Activated naive CD4-positive, alpha-beta T cell treated with anti-CD3 and anti-CD28 coated beads for 36 hours (primary cell): ENCODE results near the gene RBM47. TPM values are rescaled to one million over a fixed set of nuclear protein-coding genes. Genes with fewer than 3 reads are reported as not detected.
A peak's percentile ranks its signal among the peaks of the same experiment; 100 is the strongest.

Experiments
- CTCF ChIA-PET: fragments of 350-600 bp; sonication (Branson Sonifier 250); formaldehyde crosslinking; loops from one replicate; lab custom pipeline; 2021; ENCODE audit warnings: antibody characterized with exemption; lab: Charles Lee
- DNase-seq: peaks from one replicate; pipeline ENCODE4 v3.0.0-alpha.2; 2020
- H3K27ac Mint-ChIP-seq: one replicate; pipeline ENCODE4 v1.8.0; 2021; ENCODE audit warnings: mild to moderate bottlenecking, mixed read lengths
- H3K27me3 Mint-ChIP-seq: one replicate; pipeline ENCODE4 v1.8.0; 2021; ENCODE audit warnings: low read depth, mixed read lengths
- H3K36me3 Mint-ChIP-seq: one replicate; pipeline ENCODE4 v1.8.0; 2021; ENCODE audit warnings: low read depth, mixed read lengths
- H3K4me1 Mint-ChIP-seq: one replicate; pipeline ENCODE4 v1.8.0; 2021; ENCODE audit warnings: low read depth, mixed read lengths
- H3K4me3 Mint-ChIP-seq: one replicate; pipeline ENCODE4 v1.8.0; 2021; ENCODE audit warnings: mild to moderate bottlenecking, moderate library complexity, mixed read lengths
- H3K9me3 Mint-ChIP-seq: one replicate; pipeline ENCODE4 v1.8.0; 2021; ENCODE audit warnings: mixed read lengths
- intact Hi-C: fragments of 100-400 bp; cut with micrococcal nuclease; formaldehyde crosslinking; loops from one replicate; pipeline ENCODE4 v1.15.1; 2023
- total RNA-seq, 2 experiments: library from RNA; stranded (reverse); gene quantifications; one replicate each; pipeline ENCODE4 v1.2.3, GENCODE V29; 2021

RBM47 gene
- total RNA-seq, 2 experiments from 2014 or later: 1.1 to 1.7 TPM

GRCh38 chr4:40621592-40622512 is 7.8 kb downstream of the RBM47 start:
- H3K4me3 Mint-ChIP-seq: no peak overlapping the region
- intact Hi-C loops: loop anchor here (2.0 kb wide), 1 partner anchor 51 kb away; no protein-coding TSS in a partner anchor
- H3K9me3 Mint-ChIP-seq: no peaks in the 10 kb centered on the region
- no peaks in the 10 kb centered on the region for H3K36me3 Mint-ChIP-seq
- H3K27me3 Mint-ChIP-seq: peaks cover 8% of the 10 kb centered on the region
- CTCF ChIA-PET: no interaction called here
- peaks cover 15% of the 10 kb centered on the region for H3K4me1 Mint-ChIP-seq
- DNase-seq: peak; percentile 57
- H3K27ac Mint-ChIP-seq: no peak overlapping the region

GRCh38 chr4:40621229-40621591 is 8.5 kb downstream of the RBM47 start:
- Mint-ChIP-seq H3K27ac (no peak overlapping the region), H3K9me3 (no peaks in the 10 kb centered on the region), H3K36me3 (no peaks in the 10 kb centered on the region), H3K27me3 (peaks cover 8% of the 10 kb centered on the region), H3K4me1 (peaks cover 11% of the 10 kb centered on the region), H3K4me3 (no peak overlapping the region)
- CTCF ChIA-PET: no interaction called here
- intact Hi-C loops: loop anchor here (2.0 kb wide), 1 partner anchor 52 kb away; no protein-coding TSS in a partner anchor
- no peak for DNase-seq

DNA sequence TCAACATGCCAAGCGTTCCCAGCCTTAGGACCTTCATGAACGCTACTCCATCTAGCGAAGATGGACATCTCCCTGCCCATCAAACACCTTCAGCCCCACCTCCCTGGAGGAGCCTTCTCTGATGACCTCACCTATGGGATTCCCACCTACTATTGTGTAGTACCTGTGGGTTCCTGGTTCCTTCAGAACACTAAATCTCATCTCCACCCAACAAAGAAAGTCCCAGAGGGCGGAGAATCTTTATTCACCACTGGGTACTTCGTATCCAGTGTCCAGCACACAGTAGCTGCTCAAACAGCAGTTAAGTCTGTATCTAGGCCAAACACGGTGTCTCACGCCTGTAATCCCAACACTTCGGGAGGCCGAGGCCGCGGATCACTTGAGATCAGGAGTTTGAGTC is 10.1 kb downstream of the RBM47 start:
- Mint-ChIP-seq H3K4me3 (no peak overlapping the region), H3K27me3 (peaks cover 8% of the 10 kb centered on the region), H3K36me3 (no peaks in the 10 kb centered on the region), H3K27ac (no peak overlapping the region), H3K9me3 (no peaks in the 10 kb centered on the region), H3K4me1 (peaks cover 14% of the 10 kb centered on the region)
- DNase-seq: no peak
- CTCF ChIA-PET: no interaction called here
- intact Hi-C loops: no loop called here

DNA sequence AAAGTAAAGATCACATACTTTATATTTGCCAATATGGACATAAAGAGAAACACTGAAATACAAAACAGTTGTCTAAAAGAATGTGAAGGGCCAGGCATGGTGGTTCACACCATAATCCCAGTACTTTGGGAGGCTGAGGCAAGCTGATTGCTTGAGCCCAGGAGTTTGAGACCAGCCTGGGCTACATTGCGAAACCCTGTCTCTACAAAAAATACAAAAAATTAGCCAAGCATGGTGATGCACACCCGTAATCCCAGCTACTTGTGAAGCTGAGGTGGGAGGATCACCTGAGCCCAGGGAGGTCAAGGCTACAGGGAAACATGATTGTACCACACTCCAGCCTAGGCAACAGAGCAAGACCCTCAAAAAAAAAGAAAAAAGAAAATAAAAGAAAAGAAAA is 11.8 kb downstream of the RBM47 start:
- peaks cover 6% of the 10 kb centered on the region for H3K27me3 Mint-ChIP-seq
- no peak overlapping the region for H3K27ac Mint-ChIP-seq
- DNase-seq: no peak
- no peak overlapping the region for H3K4me3 Mint-ChIP-seq
- no peaks in the 10 kb centered on the region for H3K36me3 Mint-ChIP-seq
- intact Hi-C loops: no loop called here
- peaks cover 23% of the 10 kb centered on the region for H3K4me1 Mint-ChIP-seq
- no peaks in the 10 kb centered on the region for H3K9me3 Mint-ChIP-seq
- CTCF ChIA-PET: interaction anchor here (0.6 kb wide), 1 partner anchor 129 kb away, joined by 3 read pairs; no protein-coding TSS in a partner anchor

DNA sequence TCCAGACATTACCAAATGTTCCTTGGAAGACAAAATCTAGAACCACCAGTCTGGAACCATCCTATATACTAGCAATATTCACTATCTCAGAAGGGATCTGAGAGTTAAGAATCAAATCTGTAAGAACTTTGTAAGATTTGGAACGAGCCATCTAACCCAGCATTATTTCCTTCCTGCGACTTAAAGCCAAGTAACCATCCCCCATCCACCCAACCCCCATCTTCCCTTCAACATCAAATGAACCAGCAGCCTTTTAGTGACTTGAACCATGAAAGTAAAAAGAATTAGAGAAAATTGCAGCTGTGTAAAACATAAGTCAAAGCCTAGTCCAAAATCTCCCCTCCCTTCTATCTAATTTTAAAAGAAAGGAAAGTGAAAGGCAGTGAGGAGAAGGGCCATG is 15.6 kb downstream of the RBM47 start:
- no peaks in the 10 kb centered on the region for H3K36me3 Mint-ChIP-seq
- intact Hi-C loops: no loop called here
- CTCF ChIA-PET: interaction anchor here (0.7 kb wide), 2 partner anchors 141 to 1187 kb away, joined by 3 to 4 read pairs; no protein-coding TSS in a partner anchor
- no peak overlapping the region for H3K4me3 Mint-ChIP-seq
- H3K4me1 Mint-ChIP-seq: peaks cover 14% of the 10 kb centered on the region
- no peak for DNase-seq
- H3K27me3 Mint-ChIP-seq: no peaks in the 10 kb centered on the region
- no peaks in the 10 kb centered on the region for H3K9me3 Mint-ChIP-seq
- no peak overlapping the region for H3K27ac Mint-ChIP-seq

GRCh38 chr4:40613456-40613855 is 16.2 kb downstream of the RBM47 start:
- Mint-ChIP-seq H3K27me3 (no peaks in the 10 kb centered on the region), H3K4me1 (peaks cover 14% of the 10 kb centered on the region), H3K36me3 (no peaks in the 10 kb centered on the region), H3K27ac (no peak overlapping the region), H3K4me3 (no peak overlapping the region), H3K9me3 (no peaks in the 10 kb centered on the region)
- intact Hi-C loops: no loop called here
- no peak for DNase-seq
- CTCF ChIA-PET: interaction anchor here (0.7 kb wide), 1 partner anchor 140 kb away, joined by 3 read pairs; no protein-coding TSS in a partner anchor

GRCh38 chr4:40612831-40613230 is 16.8 kb downstream of the RBM47 start:
- peaks cover 14% of the 10 kb centered on the region for H3K4me1 Mint-ChIP-seq
- H3K27me3 Mint-ChIP-seq: no peaks in the 10 kb centered on the region
- intact Hi-C loops: no loop called here
- CTCF ChIA-PET: interaction anchor here (0.5 kb wide), 1 partner anchor 661 kb away, joined by 4 read pairs; no protein-coding TSS in a partner anchor
- H3K4me3 Mint-ChIP-seq: no peak overlapping the region
- H3K36me3 Mint-ChIP-seq: no peaks in the 10 kb centered on the region
- no peak overlapping the region for H3K27ac Mint-ChIP-seq
- no peak for DNase-seq
- no peaks in the 10 kb centered on the region for H3K9me3 Mint-ChIP-seq

GRCh38 chr4:40612283-40612682 is 17.4 kb downstream of the RBM47 start:
- Mint-ChIP-seq H3K9me3 (no peaks in the 10 kb centered on the region), H3K4me3 (no peak overlapping the region), H3K27ac (no peak overlapping the region), H3K4me1 (peaks cover 14% of the 10 kb centered on the region), H3K27me3 (no peaks in the 10 kb centered on the region), H3K36me3 (no peaks in the 10 kb centered on the region)
- DNase-seq: no peak
- intact Hi-C loops: no loop called here
- CTCF ChIA-PET: no interaction called here

DNA sequence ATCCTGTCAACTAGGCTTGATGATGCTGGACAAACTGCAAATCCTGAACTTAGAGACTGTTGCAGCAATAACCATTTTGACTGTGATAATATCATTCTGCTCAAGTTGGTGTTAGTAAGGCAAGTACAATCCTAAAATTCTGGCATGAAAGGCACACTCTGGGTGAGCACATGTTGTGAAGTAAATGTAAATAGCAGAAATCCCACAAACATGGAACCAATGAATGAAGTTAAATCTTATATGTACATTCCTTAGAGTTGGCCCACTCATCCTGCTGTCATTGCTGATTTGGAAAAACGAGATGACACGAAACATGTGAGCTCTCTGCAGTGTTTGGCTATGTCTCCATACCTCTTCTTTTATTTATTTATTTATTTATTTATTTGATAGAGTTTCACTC is 21.0 kb downstream of the RBM47 start:
- no peak for DNase-seq
- H3K36me3 Mint-ChIP-seq: no peaks in the 10 kb centered on the region
- intact Hi-C loops: no loop called here
- no peaks in the 10 kb centered on the region for H3K9me3 Mint-ChIP-seq
- no peaks in the 10 kb centered on the region for H3K27me3 Mint-ChIP-seq
- CTCF ChIA-PET: no interaction called here
- peaks cover 4% of the 10 kb centered on the region for H3K4me1 Mint-ChIP-seq
- H3K27ac Mint-ChIP-seq: no peak overlapping the region
- no peak overlapping the region for H3K4me3 Mint-ChIP-seq

DNA sequence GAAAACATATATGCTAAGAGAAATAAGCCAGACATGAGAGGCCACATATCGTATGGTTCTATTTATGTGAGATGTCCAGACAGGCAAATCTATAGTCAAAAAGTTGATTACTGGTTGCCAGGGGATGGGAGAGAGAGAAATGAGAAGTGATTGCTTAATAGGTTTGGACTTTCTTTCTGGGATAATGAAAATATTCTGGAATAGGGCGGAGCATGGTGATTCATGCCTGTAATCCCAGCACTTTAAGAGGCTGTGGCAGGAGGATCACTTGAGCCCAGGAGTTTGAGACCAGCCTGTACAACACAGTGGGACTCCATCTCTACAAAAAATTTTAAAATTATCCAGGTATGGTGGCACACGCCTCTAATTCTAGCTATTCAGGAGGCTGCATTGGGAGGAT is 22.4 kb downstream of the RBM47 start:
- no peak overlapping the region for H3K27ac Mint-ChIP-seq
- no peak overlapping the region for H3K4me3 Mint-ChIP-seq
- no peak for DNase-seq
- H3K9me3 Mint-ChIP-seq: no peaks in the 10 kb centered on the region
- H3K36me3 Mint-ChIP-seq: no peaks in the 10 kb centered on the region
- intact Hi-C loops: no loop called here
- CTCF ChIA-PET: no interaction called here
- H3K4me1 Mint-ChIP-seq: peaks cover 3% of the 10 kb centered on the region
- H3K27me3 Mint-ChIP-seq: no peaks in the 10 kb centered on the region

- no peak for DNase-seq
- Mint-ChIP-seq H3K27ac (no peak overlapping the region), H3K4me1 (peaks cover 3% of the 10 kb centered on the region), H3K36me3 (no peaks in the 10 kb centered on the region), H3K27me3 (no peaks in the 10 kb centered on the region), H3K4me3 (no peak overlapping the region), H3K9me3 (no peaks in the 10 kb centered on the region)
- CTCF ChIA-PET: interaction anchor here (0.7 kb wide), 1 partner anchor 75 kb away, joined by 5 read pairs; no protein-coding TSS in a partner anchor
- intact Hi-C loops: no loop called here
Measured at GRCh38 chr4:40606239-40606767, 23.4 kb downstream of the RBM47 start.

GRCh38 chr4:40603281-40603680 is 26.4 kb downstream of the RBM47 start:
- CTCF ChIA-PET: interaction anchor here (0.6 kb wide), 1 partner anchor 177 kb away, joined by 5 read pairs; no protein-coding TSS in a partner anchor
- Mint-ChIP-seq H3K36me3 (no peaks in the 10 kb centered on the region), H3K4me3 (no peak overlapping the region), H3K27me3 (no peaks in the 10 kb centered on the region), H3K27ac (no peak overlapping the region), H3K9me3 (no peaks in the 10 kb centered on the region), H3K4me1 (peaks cover 3% of the 10 kb centered on the region)
- intact Hi-C loops: no loop called here
- DNase-seq: no peak
